HG03575 (cell line): ENCODE results near the gene TIAL1.

Experiments
- ATAC-seq: cut with Tn5 transposase; IDR thresholded peaks from one replicate; pipeline ENCODE4 v1.9.1; 2021; ENCODE audit not compliant: unreplicated experiment, insufficient number of reproducible peaks, low FRiP score; ENCODE audit errors: extremely low read depth

TIAL1 gene

DNA sequence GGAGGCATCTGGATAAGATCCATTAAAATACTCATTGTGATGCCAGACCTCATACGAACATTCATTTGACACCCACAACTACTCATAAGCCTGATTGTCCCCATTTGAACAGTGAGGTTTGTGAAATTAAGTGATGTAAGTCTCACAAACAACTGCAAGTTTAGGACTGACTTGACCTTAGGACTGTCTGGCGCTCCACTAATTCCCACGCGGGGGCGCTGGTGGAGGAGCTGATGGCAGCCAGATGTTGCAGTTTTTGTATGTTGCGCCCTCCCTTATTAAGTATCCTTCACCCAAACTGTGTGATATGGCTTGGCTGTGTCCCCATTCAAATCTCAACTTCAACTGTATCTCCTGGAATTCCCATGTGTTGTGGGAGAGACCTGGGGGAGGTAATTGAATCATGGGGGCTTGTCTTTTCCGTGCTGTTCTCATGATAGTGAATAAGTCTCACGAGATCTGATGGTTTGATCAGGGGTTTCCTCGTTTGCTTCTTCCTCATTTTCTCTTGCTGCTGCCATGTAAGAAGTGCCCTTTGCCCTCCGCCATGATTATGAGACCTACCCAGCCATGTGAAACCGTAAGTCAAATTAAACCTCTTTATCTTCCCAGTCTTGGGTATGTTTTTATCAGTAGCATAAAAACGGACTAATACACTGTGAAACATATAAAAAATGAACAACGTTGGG lies 20.3 kb upstream of the TIAL1 start:
- no peak for ATAC-seq

GRCh38 chr10:119614686-119615085 lies 17.9 kb upstream of the TIAL1 start:
- ATAC-seq = no peak

GRCh38 chr10:119613741-119614140 lies 17.0 kb upstream of the TIAL1 start:
- no peak for ATAC-seq

DNA sequence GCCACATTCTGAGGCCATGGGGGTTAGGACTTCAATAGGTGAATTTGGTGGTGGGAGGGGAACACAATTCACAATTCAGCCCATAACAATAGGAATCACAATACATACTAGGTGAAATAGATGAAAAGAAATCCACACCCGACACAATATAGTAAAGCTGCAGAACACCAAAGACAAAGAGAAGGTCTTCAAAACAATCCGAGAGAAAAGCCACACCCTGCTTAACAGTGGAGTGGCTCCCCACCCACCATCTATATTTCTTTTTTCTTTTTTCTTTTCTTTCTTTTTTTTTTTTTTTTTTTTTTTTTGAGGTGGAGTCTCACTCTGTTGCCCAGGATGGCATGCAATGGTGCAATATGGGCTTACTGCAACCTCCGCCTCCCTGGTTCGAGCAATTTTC lies 14.7 kb upstream of the TIAL1 start:
- no peak for ATAC-seq

GRCh38 chr10:119609516-119609915 lies 12.8 kb upstream of the TIAL1 start:
- no peak for ATAC-seq

- no peak for ATAC-seq
These were observed 11.8 kb upstream of the TIAL1 start for GRCh38 chr10:119608316-119609155.

DNA sequence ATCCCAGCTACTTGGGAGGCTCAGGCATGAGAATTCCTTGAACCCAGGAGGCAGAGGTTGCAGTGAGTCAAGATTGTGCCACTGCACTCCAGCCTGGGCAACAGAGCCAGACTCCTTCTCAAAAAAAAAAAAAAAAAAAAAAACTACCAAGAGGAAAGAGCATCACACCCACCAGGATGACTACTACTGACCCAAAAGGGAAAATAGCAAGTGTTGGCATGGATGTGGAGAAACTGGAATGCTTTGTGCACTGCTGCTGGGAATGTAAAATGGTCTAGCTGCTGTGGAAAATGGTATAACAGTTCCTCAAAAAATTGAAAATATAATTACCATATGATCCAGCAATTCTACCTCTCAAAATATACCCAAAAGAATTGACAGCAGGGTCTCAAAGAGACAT lies 7.7 kb upstream of the TIAL1 start:
- ATAC-seq = no peak

- no peak for ATAC-seq
These were observed 5.7 kb upstream of the TIAL1 start for GRCh38 chr10:119602241-119603095.

GRCh38 chr10:119598397-119598796 lies 1.6 kb upstream of the TIAL1 start:
- ATAC-seq = no peak

DNA sequence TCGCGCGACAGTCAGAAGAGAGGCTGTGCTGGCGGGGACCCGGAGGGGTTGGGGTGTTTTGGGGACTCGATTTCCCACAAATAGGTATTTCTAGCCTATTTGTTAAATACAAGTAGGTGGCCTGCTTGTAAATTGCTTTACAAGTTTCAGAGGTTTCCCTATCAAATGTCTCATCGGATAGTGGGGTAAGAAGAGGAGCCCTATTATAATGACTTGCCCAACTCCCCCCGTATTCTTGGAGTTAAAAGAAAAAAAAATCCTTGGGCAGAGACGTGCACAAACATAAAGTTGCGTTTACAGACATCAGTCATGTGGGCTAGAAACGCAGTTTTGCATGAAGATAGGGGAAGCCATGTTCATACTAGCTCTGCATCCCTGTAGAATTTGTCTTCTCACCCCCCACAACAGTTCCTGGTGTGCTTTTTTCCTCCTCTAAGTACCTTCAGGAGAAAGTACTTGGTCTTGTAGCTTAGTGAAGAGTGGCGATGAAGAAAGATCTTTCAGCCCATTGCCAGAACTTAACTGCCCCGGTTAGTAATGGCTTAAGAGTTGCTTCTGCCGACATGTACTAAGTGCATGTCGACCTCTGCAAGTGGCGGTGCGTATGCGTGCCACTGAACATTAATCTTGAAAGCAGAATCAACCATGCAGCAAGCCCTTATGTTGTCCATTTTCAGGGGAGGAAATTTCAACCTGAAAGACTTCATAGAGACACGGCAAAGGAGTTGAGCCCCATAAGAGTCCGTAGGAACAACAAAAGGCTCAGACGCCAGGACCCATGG lies 832 bp upstream of the TIAL1 start:
- no peak for ATAC-seq

GRCh38 chr10:119595676-119596515 lies 868 bp downstream of the TIAL1 start:
- ATAC-seq = no peak

- no peak for ATAC-seq
These were observed 1.6 kb downstream of the TIAL1 start for GRCh38 chr10:119595134-119595675.

DNA sequence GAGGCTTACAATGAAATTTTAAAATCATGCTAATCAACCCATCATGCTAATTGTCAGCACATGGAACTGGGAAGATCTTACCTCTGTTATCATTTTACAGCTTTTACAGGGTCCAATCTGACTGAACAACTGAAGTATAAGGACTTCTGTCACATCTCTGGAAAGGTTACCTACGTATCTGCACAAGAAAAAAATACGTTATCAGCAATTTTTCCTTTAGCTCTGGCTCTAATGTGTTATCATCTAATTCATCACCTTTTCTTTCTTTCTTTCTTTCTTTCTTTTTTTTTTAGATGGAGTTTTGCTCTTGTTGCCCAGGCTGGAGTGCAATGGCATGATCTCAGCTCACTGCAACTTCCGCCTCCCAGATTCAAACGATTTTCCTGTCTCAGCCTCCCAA lies 8.7 kb downstream of the TIAL1 start:
- ATAC-seq = no peak

DNA sequence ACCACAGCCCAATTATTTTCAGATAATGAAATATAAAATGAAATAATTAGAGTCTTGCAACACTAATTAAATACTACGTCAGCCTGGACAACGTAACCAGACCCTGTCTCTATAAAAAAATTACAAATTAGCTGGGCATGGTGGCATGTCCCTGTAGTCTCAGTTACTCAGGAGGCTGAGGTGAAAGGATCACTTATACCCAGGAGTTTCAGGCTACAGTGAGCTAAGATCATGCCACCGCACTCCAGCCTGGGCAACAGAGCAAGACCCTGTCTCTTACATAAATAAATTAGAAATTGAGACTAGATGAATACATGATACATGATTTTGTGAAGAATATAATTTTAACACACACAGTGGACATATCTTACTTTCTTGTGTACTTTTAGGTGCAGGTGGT lies 18.4 kb downstream of the TIAL1 start:
- ATAC-seq = no peak

- ATAC-seq = no peak
These were observed 20.8 kb downstream of the TIAL1 start for GRCh38 chr10:119575991-119576390.

GRCh38 chr10:119575506-119575905 lies 21.3 kb downstream of the TIAL1 start:
- no peak for ATAC-seq

DNA sequence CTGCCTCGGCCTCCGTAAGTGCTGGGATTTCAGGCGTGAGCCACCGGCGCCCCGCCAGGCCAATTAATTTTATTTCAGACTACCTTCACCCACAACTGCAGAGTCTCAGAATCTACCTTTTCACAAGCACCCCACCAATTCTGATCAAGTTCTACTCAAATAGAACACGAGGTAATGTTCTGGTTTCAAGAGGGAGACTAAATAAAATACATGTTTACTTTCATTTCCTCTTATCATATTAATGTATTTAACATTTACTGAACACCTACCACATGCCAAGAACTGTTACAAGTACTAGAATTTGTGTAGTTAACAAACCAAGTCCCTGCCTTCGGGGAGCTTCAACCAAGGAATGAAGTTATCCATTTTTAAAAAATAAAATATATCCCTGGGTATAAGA lies 28.8 kb downstream of the TIAL1 start:
- no peak for ATAC-seq

- no peak for ATAC-seq
These were observed 34.7 kb downstream of the TIAL1 start for GRCh38 chr10:119562097-119562496.
